ENCODE measurements around the gene SLC35G6. TPM values are rescaled to one million over a fixed set of nuclear protein-coding genes. Genes with fewer than 3 reads are reported as not detected.
"Not testable (repeated sequence)": the region's sequence is repeated elsewhere in the genome, so short reads cannot be mapped to it uniquely, and the experiment has no call there.

SLC35G6 gene
- total RNA-seq, 1 experiment from 2014 or later: not detected

GRCh38 chr17:7479213-7480088, 1.8 kb upstream of the SLC35G6 start, which contains the start of gene ZBTB4:
Gene ZBTB4, minus strand, starts transcription at chr17:7479631. Its CDS starts 12,830 bp downstream, at chr17:7466801.
- Histone ChIP-seq H3K79me2 (ENCODE audit: low read length) (peaks cover 60% of the 10 kb centered on the region), H4K20me1 (ENCODE audit: low read length) (no peaks in the 10 kb centered on the region), H3K9me2 (replicated peaks; ENCODE audit: low read length) (no peaks in the 10 kb centered on the region), H3K36me3 (ENCODE audit: low read depth, low read length) (no peaks in the 10 kb centered on the region), H3K9me3 (ENCODE audit: low read length) (no peaks in the 10 kb centered on the region), H3K4me3 (ENCODE audit: low read length) (peak within 1 kb of the TSS; percentile 82), H3K27me3 (ENCODE audit: low read length) (no peaks in the 10 kb centered on the region), H3K9ac (ENCODE audit: low read length) (peak within 1 kb of the TSS; percentile 85), H3K27ac (ENCODE audit: low read length) (peak within 1 kb of the TSS; percentile 62), H3K4me1 (ENCODE audit: insufficient read depth, low read length) (peaks cover 33% of the 10 kb centered on the region), H3K4me2 (ENCODE audit: low read length) (peak within 1 kb of the TSS; percentile 95), H2AFZ (ENCODE audit: low read length) (peak within 1 kb of the TSS; percentile 84), H3F3A (ENCODE audit: low read length, unreplicated experiment) (no peaks in the 10 kb centered on the region)
- ATAC-seq (peak; percentile 9), DNase-seq (peak; percentile 37)
- CTCF ChIA-PET: interaction anchor here (0.6 kb wide), 1 partner anchor 25 kb away, joined by 6 read pairs; no protein-coding TSS in a partner anchor
- BruUV-seq (replicated peaks): no TSS peak
- intact Hi-C loops (cut with micrococcal nuclease): loop anchor here (5.0 kb wide), 1 partner anchor 217 kb away; the partner anchor contains the start of gene CLDN7
- TF ChIP-seq EZH2phosphoT487 (IDR thresholded peaks at IDR 0.05; ENCODE audit: borderline replicate concordance, low read length) (no peak), EZH2 (IDR thresholded peaks at IDR 0.05; ENCODE audit: low read length, unreplicated experiment) (no peak)
- TF ChIP-seq, protein P1, sequence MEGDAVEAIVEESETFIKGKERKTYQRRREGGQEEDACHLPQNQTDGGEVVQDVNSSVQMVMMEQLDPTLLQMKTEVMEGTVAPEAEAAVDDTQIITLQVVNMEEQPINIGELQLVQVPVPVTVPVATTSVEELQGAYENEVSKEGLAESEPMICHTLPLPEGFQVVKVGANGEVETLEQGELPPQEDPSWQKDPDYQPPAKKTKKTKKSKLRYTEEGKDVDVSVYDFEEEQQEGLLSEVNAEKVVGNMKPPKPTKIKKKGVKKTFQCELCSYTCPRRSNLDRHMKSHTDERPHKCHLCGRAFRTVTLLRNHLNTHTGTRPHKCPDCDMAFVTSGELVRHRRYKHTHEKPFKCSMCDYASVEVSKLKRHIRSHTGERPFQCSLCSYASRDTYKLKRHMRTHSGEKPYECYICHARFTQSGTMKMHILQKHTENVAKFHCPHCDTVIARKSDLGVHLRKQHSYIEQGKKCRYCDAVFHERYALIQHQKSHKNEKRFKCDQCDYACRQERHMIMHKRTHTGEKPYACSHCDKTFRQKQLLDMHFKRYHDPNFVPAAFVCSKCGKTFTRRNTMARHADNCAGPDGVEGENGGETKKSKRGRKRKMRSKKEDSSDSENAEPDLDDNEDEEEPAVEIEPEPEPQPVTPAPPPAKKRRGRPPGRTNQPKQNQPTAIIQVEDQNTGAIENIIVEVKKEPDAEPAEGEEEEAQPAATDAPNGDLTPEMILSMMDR (conservative IDR thresholded peaks at IDR 0.05; ENCODE audit: low read depth, low read length): no peak
- POLR2A ChIA-PET (ENCODE audit: unreplicated experiment): interaction anchor here (0.6 kb wide), 1 partner anchor 111 kb away, joined by 4 read pairs; no protein-coding TSS in a partner anchor

DNA sequence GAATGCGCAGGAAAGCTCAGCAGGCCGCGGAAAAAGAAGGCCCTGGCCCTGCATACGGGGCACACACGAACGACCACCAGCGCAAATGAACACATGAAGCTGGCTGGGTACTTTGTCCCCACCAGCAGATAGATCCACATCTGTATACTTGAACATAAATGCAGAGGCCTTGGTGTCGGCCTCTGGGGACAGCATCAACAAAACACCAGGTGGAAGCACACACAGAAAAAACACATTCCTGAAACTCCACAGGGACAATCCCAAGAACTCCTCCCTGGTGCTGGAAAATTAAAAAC, 1.2 kb upstream of the SLC35G6 start:
- intact Hi-C loops (cut with micrococcal nuclease): loop anchor here (5.0 kb wide), 1 partner anchor 218 kb away; the partner anchor contains the start of gene CLDN7
- peak overlapping the region; percentile 84 for H2AFZ ChIP-seq (ENCODE audit: low read length)
- TF ChIP-seq EZH2 (IDR thresholded peaks at IDR 0.05; ENCODE audit: low read length, unreplicated experiment): no peak
- TF ChIP-seq, protein P1 (conservative IDR thresholded peaks at IDR 0.05; ENCODE audit: low read depth, low read length): no peak
- no peak for TF ChIP-seq EZH2phosphoT487 (IDR thresholded peaks at IDR 0.05; ENCODE audit: borderline replicate concordance, low read length)
- no peaks in the 10 kb centered on the region for H3K27me3 ChIP-seq (ENCODE audit: low read length)
- peak overlapping the region; percentile 95 for H3K4me2 ChIP-seq (ENCODE audit: low read length)
- peaks cover 59% of the 10 kb centered on the region for H3K79me2 ChIP-seq (ENCODE audit: low read length)
- H3K27ac ChIP-seq (ENCODE audit: low read length): peak overlapping the region; percentile 62
- peak overlapping the region; percentile 80 for H3K9ac ChIP-seq (ENCODE audit: low read length)
- ATAC-seq (no peak), DNase-seq (no peak)
- H3K4me1 ChIP-seq (ENCODE audit: insufficient read depth, low read length): peaks cover 33% of the 10 kb centered on the region
- no peaks in the 10 kb centered on the region for H3K9me2 ChIP-seq (replicated peaks; ENCODE audit: low read length)
- ChIA-PET CTCF (interaction anchor here (0.6 kb wide), 1 partner anchor 25 kb away, joined by 6 read pairs; no protein-coding TSS in a partner anchor), POLR2A (ENCODE audit: unreplicated experiment) (no interaction called here)
- 0 out of 2 replicates have a peak, but pooled peaks cover 2% of the 10 kb centered on the region for H4K20me1 ChIP-seq (ENCODE audit: low read length)
- no TSS peak for BruUV-seq (replicated peaks)
- no peaks in the 10 kb centered on the region for H3F3A ChIP-seq (ENCODE audit: low read length, unreplicated experiment)
- no peaks in the 10 kb centered on the region for H3K36me3 ChIP-seq (ENCODE audit: low read depth, low read length)
- no peaks in the 10 kb centered on the region for H3K9me3 ChIP-seq (ENCODE audit: low read length)
- H3K4me3 ChIP-seq (ENCODE audit: low read length): peak overlapping the region; percentile 82

GRCh38 chr17:7481842-7482741, 846 bp downstream of the SLC35G6 start:
- H3K4me1 ChIP-seq (ENCODE audit: insufficient read depth, low read length): peaks cover 31% of the 10 kb centered on the region
- H3K9me2 ChIP-seq (replicated peaks; ENCODE audit: low read length); ATAC-seq; BruUV-seq (replicated peaks); POLR2A ChIA-PET (ENCODE audit: unreplicated experiment); H3K36me3 ChIP-seq (ENCODE audit: low read depth, low read length); H3K9me3 ChIP-seq (ENCODE audit: low read length); H3F3A ChIP-seq (ENCODE audit: low read length, unreplicated experiment); H3K4me3 ChIP-seq (ENCODE audit: low read length); H3K4me2 ChIP-seq (ENCODE audit: low read length); CTCF ChIA-PET; H3K9ac ChIP-seq (ENCODE audit: low read length); H2AFZ ChIP-seq (ENCODE audit: low read length); DNase-seq; H3K27ac ChIP-seq (ENCODE audit: low read length); H3K27me3 ChIP-seq (ENCODE audit: low read length): not testable (repeated sequence)
- peaks cover 59% of the 10 kb centered on the region for H3K79me2 ChIP-seq (ENCODE audit: low read length)
- H4K20me1 ChIP-seq (ENCODE audit: low read length): peaks cover 18% of the 10 kb centered on the region
- intact Hi-C loops (cut with micrococcal nuclease): loop anchor here (5.0 kb wide), 1 partner anchor 220 kb away; the partner anchor contains the start of gene CLDN7

DNA sequence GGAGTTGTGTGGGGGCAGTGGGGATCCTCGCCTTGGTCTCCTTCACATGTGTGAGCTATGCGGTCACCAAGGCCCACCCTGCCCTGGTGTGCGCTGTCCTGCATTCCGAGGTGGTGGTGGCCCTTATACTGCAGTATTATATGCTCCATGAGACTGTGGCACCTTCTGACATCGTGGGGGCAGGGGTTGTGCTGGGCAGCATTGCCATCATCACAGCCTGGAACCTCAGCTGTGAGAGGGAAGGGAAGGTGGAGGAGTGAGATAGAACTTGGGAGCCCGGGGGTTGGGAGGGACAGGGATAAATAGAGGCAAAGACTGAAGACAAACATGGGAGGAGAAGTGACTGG, 1.5 kb downstream of the SLC35G6 start:
- H3K79me2 ChIP-seq (ENCODE audit: low read length): peaks cover 59% of the 10 kb centered on the region

More for the DNA sequence above, 1.5 kb downstream of the SLC35G6 start:
- H3K9me2 ChIP-seq (replicated peaks; ENCODE audit: low read length); CTCF ChIA-PET; H3K9ac ChIP-seq (ENCODE audit: low read length); H3F3A ChIP-seq (ENCODE audit: low read length, unreplicated experiment); H3K27ac ChIP-seq (ENCODE audit: low read length); H3K9me3 ChIP-seq (ENCODE audit: low read length); H3K27me3 ChIP-seq (ENCODE audit: low read length); DNase-seq; POLR2A ChIA-PET (ENCODE audit: unreplicated experiment); H2AFZ ChIP-seq (ENCODE audit: low read length); ATAC-seq; H3K36me3 ChIP-seq (ENCODE audit: low read depth, low read length); BruUV-seq (replicated peaks): not testable (repeated sequence)
- Histone ChIP-seq H4K20me1 (ENCODE audit: low read length) (peaks cover 24% of the 10 kb centered on the region), H3K4me3 (ENCODE audit: low read length) (peak overlapping the region; percentile 76), H3K4me1 (ENCODE audit: insufficient read depth, low read length) (peaks cover 31% of the 10 kb centered on the region), H3K4me2 (ENCODE audit: low read length) (peak overlapping the region; percentile 99)
- intact Hi-C loops (cut with micrococcal nuclease): loop anchor here (5.0 kb wide), 1 partner anchor 220 kb away; the partner anchor contains the start of gene CLDN7
